Right lobe of liver (tissue), 6 donors: Measurements from ENCODE around the gene PIK3C2G. TPM values are rescaled to one million over a fixed set of nuclear protein-coding genes. Genes with fewer than 3 reads are reported as not detected.

ENCODE experiments used
- ATAC-seq, 4 donors: fragments of 200-7000 bp; cut with Tn5 transposase; one replicate each; pipeline ENCODE4 v1.9.1; 2020; ENCODE audit warnings: mild to moderate bottlenecking in 4 of 4, moderate library complexity in 4 of 4
- DNase-seq, 3 donors: peaks; one replicate each; pipeline ENCODE4 v3.0.0-alpha.2; 2020
- H3K27ac ChIP-seq, 3 donors: fragments of 200-600 bp; one replicate each; pipeline ENCODE4 v1.8.0; 2022
- H3K27me3 ChIP-seq, 2 donors: fragments of 200-600 bp; one replicate each; pipeline ENCODE4 v1.8.0; 2022
- H3K36me3 ChIP-seq, 4 donors: fragments of 200-600 bp; sonication (generic) in 1 of 4; one replicate each; pipeline versions ENCODE4 v1.5.1 to v1.8.0; 2017 to 2022; ENCODE audit warnings: control low read depth in 1 of 4
- H3K4me1 ChIP-seq, 4 donors: fragments of 200-600 bp; sonication (generic) in 1 of 4; one replicate each; pipeline versions ENCODE4 v1.5.1 to v1.8.0; 2017 to 2022; ENCODE audit warnings: control low read depth in 1 of 4
- H3K4me3 ChIP-seq, 3 donors: fragments of 200-600 bp; one replicate each; pipeline ENCODE4 v1.8.0; 2022
- H3K9me3 ChIP-seq, 4 donors: fragments of 200-600 bp; sonication (generic) in 1 of 4; one replicate each; pipeline versions ENCODE4 v1.5.1 to v1.8.0; 2017 to 2022; ENCODE audit warnings: control low read depth in 1 of 4
- POLR2A ChIP-seq: fragments of 450-650 bp; IDR thresholded peaks from one replicate; pipeline ENCODE4 v1.6.1; 2017; ENCODE audit warnings: antibody characterized with exemption, mild to moderate bottlenecking
- WGBS: methylation state at CpG from one replicate; pipeline ENCODE4 v1.1.6; 2018; ENCODE audit warnings: low coverage, low lambda C conversion rate; ENCODE audit not compliant: insufficient coverage; ENCODE audit errors: missing lambda C conversion rate; 5-methylcytosine and 5-hydroxymethylcytosine counted together
- intact Hi-C, 2 donors: fragments of 100-400 bp; cut with DNase I; formaldehyde crosslinking; loops; one replicate each; pipeline versions ENCODE4 v1.11.2 to v1.14.1; 2022
- total RNA-seq, 6 experiments: library from RNA; depleted of rRNA in 2 of 6; stranded (reverse); fragments of >200 nt in 2 of 6; fragmentation: NEBNext Ultra II Directional in 3 of 6; extraction: Animal tissue kit (Norgen Biotek cat#: 25700) in 3 of 6; gene quantifications; one replicate each; pipeline versions ENCODE4 v1.1.0 to v1.2.4, GENCODE V29; 2016 to 2023
- TF ChIP-seq, protein P1 (sequence below), 4 donors: fragments of 200-600 bp in 3 of 4; fragments of 450-650 bp in 1 of 4; IDR thresholded peaks; one replicate each; pipeline versions ENCODE4 v1.5.1 to v1.8.0; 2016 to 2022; ENCODE audit warnings: antibody characterized with exemption in 4 of 4, mild to moderate bottlenecking in 2 of 4
- donor health status: DM: no; HTN: yes; CAD: no.
- donor health status: DM: no; HTN: no; CAD: no.
- donor health status: DM: no; HTN: no; CAD: no.
- donor health status: DM: no; HTN: yes; CAD: no.
- donor health status: DM: no; HTN: yes; CAD: no.

PIK3C2G gene
- total RNA-seq, 6 experiments from 2014 or later: 12.5 to 30.5 (median 24.8) TPM

DNA sequence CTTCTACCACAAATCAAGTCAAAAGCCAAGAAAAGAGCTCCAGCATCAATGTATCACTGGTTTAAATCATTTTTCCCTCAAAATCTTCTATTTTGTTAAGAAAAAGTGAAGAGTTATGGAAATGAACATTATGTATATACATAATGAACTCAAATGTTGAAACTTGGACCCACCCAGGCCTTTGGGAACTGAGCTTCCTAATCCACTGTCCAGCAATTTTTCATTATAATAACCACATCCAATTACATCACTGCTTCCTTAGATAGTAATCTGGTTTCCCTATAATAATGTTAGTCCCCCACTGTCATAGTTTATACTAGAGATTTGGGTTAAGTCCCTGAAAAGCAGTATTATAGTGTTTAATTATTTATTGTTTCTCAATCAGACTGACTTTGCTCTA lies 170.9 kb downstream of the PIK3C2G start:
- Histone ChIP-seq H3K27me3 (no peaks in the 10 kb centered on the region), H3K9me3 (no peaks in the 10 kb centered on the region), H3K36me3 (no peaks in the 10 kb centered on the region), H3K4me3 (no peak overlapping the region), H3K27ac (no peak overlapping the region), H3K4me1 (no peaks in the 10 kb centered on the region)
- DNase-seq: no peak
- intact Hi-C loops: no loop called here
- TF ChIP-seq, protein P1, sequence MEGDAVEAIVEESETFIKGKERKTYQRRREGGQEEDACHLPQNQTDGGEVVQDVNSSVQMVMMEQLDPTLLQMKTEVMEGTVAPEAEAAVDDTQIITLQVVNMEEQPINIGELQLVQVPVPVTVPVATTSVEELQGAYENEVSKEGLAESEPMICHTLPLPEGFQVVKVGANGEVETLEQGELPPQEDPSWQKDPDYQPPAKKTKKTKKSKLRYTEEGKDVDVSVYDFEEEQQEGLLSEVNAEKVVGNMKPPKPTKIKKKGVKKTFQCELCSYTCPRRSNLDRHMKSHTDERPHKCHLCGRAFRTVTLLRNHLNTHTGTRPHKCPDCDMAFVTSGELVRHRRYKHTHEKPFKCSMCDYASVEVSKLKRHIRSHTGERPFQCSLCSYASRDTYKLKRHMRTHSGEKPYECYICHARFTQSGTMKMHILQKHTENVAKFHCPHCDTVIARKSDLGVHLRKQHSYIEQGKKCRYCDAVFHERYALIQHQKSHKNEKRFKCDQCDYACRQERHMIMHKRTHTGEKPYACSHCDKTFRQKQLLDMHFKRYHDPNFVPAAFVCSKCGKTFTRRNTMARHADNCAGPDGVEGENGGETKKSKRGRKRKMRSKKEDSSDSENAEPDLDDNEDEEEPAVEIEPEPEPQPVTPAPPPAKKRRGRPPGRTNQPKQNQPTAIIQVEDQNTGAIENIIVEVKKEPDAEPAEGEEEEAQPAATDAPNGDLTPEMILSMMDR (IDR thresholded peaks at IDR 0.05): no peak
- TF ChIP-seq POLR2A: no peak
- ATAC-seq: no peak

DNA sequence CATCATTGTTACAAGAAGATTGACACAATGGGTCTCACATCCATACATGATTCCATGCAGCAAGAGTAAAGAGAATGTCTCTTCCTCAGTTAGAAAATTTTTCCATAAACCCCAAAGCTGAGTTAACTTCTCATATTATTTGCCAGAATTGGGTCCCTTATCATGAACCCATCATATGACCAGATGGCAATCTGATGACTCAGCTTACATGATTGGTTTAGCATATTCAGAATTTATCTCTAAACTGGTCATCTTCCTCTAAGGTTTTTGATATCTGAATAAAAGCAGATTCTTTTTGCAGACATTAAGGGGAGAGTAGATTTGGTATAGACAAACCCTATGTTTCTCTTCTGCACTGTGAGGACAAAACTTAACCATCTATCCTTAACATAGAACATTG lies 174.9 kb downstream of the PIK3C2G start:
- no peaks in the 10 kb centered on the region for H3K36me3 ChIP-seq
- no peaks in the 10 kb centered on the region for H3K4me1 ChIP-seq
- DNase-seq (no peak), ATAC-seq (no peak)
- H3K27ac ChIP-seq: no peak overlapping the region
- H3K9me3 ChIP-seq: no peaks in the 10 kb centered on the region
- H3K4me3 ChIP-seq: no peak overlapping the region
- no peaks in the 10 kb centered on the region for H3K27me3 ChIP-seq
- intact Hi-C loops: no loop called here
- TF ChIP-seq POLR2A: no peak
- TF ChIP-seq, protein P1 (IDR thresholded peaks at IDR 0.05): no peak

DNA sequence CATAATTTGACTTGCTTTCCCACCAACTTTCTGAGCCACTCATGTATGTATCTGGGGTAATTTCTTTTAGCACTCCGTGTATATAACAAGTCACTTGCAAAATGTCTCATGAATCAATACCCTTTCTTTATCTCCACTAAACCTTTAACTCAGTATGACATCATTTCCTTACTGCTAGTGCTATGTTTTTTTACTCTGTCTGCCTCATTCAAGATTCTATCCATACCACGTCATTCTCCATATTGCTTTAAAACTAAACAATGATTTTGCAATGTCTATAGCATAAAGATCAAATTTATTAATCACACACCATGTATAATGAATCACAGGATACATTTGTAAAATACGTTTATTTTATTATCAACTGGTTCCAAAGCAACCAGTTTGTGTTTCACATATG lies 178.2 kb downstream of the PIK3C2G start:
- Histone ChIP-seq H3K27me3 (no peaks in the 10 kb centered on the region), H3K4me3 (no peak overlapping the region), H3K36me3 (no peaks in the 10 kb centered on the region), H3K4me1 (no peaks in the 10 kb centered on the region), H3K9me3 (no peaks in the 10 kb centered on the region), H3K27ac (no peak overlapping the region)
- DNase-seq (no peak), ATAC-seq (no peak)
- intact Hi-C loops: no loop called here
- no peak for TF ChIP-seq POLR2A
- TF ChIP-seq, protein P1 (IDR thresholded peaks at IDR 0.05): no peak
- 75% methylated on average over 3 of the region's 3 CpGs for WGBS

DNA sequence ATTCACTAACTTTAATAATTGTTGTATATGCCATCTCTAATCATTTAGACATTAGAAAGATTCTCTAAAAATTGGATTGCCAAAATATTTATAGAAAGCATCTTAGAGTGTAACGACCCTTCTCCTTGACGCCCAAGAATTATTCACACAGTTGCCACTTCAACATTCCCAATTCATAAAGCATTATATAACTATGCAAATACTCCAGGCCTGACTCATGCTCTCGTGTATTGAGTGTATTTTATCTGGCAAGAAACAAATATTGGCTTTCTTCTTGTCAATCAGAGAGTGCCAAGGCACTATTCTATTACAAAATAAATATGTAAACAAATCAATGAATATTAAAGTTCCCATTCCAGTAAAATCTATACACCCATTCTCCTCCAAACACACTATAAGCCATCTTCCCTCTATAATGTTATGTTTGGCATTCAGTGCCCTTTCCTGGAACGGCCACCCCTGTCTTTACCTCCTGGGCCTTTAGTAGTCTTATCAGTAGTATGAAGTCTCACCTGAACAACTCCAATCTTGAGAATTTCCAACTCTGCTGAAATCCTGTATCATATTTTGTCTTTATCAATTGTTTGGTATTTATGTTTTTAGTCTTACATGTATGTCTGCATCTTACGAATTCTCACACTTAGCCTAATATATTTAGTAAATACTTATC lies 182.6 kb downstream of the PIK3C2G start:
- Histone ChIP-seq H3K36me3 (no peaks in the 10 kb centered on the region), H3K4me1 (no peaks in the 10 kb centered on the region), H3K27ac (no peak overlapping the region), H3K27me3 (no peaks in the 10 kb centered on the region), H3K9me3 (no peaks in the 10 kb centered on the region), H3K4me3 (no peak overlapping the region)
- intact Hi-C loops: no loop called here
- ATAC-seq (peak in 1 of 4 donors; percentile 31), DNase-seq (no peak)
- WGBS: 60% methylated on average over 5 of the region's 5 CpGs
- no peak for TF ChIP-seq POLR2A
- TF ChIP-seq, protein P1 (IDR thresholded peaks at IDR 0.05): no peak
